A549 treated with AZD9567 at 1 μM for 4 hours (cell line): Measurements from ENCODE around the gene SMO. TPM values are rescaled to one million over a fixed set of nuclear protein-coding genes. Genes with fewer than 3 reads are reported as not detected.

ENCODE experiments used
- total RNA-seq: library from RNA; stranded (reverse); fragments of 200-300 nt; extraction: Qiagen RNA extraction; gene quantifications from 5 replicates; pipeline ENCODE4 v1.2.3, GENCODE V29; 2022; ENCODE audit not compliant: insufficient read depth

SMO gene
- total RNA-seq = 8.9 to 14.7 TPM (median 12.9 TPM) in 5 replicates

GRCh38 chr7:129188372-129188891 is at the start of gene SMO:
SMO (plus strand) TSS chr7:129188633; CDS start chr7:129189152, 519 bp downstream.

DNA sequence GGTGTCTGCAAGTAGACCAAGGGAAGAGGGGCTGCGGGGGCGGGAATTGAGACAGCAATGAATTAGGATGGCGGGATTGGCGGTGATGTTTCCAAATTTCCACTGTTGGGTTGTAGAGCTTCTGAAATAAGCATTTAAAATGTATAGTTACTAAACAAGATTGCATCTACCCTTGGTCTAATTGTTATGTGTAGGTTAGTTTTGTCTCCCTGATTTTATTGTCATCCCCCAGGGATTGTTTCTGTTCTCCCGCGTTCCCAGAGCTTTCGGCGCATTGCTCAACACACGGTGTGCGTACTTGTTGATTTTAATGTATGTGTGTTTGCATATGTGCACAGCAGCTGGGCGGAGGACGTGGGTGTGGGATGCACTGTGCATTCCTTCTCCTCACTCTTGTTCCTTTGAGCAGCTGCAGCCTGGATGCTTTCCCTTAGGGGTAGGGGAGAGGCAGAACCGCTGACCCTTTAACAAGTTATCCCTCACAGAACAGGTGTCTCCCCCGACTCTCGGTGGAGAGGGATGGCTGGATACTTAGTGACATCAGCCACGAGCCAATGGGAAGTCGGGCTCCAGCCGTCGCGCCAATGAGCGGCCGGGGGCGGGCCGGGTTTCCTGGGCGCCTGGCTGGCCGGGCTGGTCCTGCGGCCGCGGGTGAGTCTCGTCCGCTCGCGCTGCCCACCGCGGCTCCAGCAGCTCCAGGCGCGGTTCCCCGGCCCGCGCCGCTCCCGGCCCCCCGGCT is 44.2 kb upstream of the SMO start, which contains the start of gene TSPAN33:
Gene TSPAN33, plus strand, starts transcription at position 613 of the 739 bp plus-strand sequence. CDS start 274 bp downstream, outside the sequence.

DNA sequence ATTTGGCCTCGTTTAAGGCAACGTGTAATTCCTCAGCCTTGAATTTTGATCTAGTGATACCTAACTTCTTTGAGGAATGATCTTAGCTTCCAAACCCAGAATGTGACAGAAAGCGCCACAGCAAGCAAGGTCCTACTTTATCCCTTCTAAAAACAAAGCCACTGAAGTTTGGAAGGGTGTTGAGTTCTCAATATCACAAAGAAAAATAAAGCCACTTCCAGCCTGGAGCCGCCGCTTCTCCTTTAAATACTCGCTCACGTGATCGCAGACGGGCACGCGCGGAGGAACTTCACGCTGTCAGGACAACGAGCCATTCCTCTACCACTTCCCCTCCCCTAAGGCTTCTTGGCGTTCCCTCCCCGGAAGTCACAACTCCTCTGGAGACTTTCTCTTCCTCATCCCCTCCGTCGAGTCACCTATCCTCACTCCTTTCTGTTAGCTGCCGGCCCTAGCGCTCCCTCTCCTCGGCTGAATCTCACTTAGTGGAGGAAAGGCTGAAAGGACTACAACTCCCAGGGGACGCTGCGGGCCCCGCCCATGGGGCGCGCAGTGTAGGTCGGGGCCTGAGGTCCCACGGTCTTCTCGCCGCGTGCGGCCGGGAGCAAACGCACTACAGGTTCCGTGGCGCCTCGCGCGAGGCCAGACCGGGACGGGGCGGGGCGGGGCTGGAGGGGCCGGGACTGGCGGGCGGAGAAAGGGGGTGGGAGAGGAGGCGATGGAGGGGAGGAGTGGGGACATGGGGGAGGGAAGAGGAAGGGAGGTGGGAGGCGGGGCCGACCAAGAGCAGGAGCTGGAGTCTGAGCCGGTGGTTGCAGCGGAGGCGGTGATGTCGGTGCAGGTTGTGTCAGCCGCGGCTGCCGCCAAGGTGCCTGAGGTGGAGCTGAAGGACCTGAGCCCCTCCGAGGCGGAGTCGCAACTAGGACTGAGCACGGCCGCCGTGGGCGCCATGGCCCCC is 36.1 kb downstream of the SMO start, which contains the start of gene AHCYL2:
Gene AHCYL2, plus strand, starts transcription at position 780 of the 955 bp plus-strand sequence.

Other genes with a start within 250 kb of the SMO start
- gene TNPO3, start 133.5 kb upstream of the SMO start, total RNA-seq = 38.7 to 42.6 TPM (median 40.7 TPM) in 5 replicates
- 4.7 to 6.9 TPM (median 6.5 TPM) in 5 replicates for gene TSPAN33, start 43.9 kb upstream of the SMO start, total RNA-seq
- gene AHCYL2, start 36.4 kb downstream of the SMO start, total RNA-seq = 5.1 to 8.1 TPM (median 6.7 TPM) in 5 replicates
- gene STRIP2, start 245.8 kb downstream of the SMO start, total RNA-seq = 5.6 to 8.6 TPM (median 6.4 TPM) in 5 replicates